GF-D8 (cell line): ENCODE measurements around the gene CYP46A1.

Source experiments
- DNase-seq: peaks from one replicate; lab custom pipeline; 2025; lab: John Stamatoyannopoulos, UW

Gene CYP46A1

GRCh38 chr14:99673305-99674063 lies 10.6 kb upstream of the CYP46A1 start:
- DNase-seq: no peak

GRCh38 chr14:99674064-99674650 lies 9.9 kb upstream of the CYP46A1 start:
- DNase-seq: no peak

GRCh38 chr14:99674776-99675381 lies 9.2 kb upstream of the CYP46A1 start:
- no peak for DNase-seq

- no peak for DNase-seq
Measured at GRCh38 chr14:99675382-99675835, 8.7 kb upstream of the CYP46A1 start.

DNA sequence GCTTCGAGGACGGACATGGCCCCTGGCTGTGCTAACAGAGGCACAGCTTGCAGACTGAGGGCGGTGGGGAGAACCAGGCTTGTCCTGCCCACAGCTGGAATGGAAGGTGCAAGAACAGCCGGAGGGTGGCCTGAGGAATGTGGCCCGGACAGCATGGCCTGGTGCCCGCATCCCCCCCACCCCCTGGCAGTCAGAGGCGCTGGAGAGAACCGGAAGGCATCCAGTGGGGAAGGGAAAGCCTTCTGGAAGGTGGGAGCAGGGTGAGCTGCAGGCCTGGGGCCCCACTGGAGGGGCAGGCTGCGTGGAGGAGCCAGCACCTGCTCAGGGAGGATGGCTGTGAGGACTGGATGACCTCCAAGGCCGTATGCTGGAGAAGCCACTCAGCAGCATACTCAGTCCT lies 8.1 kb upstream of the CYP46A1 start:
- DNase-seq: no peak

DNA sequence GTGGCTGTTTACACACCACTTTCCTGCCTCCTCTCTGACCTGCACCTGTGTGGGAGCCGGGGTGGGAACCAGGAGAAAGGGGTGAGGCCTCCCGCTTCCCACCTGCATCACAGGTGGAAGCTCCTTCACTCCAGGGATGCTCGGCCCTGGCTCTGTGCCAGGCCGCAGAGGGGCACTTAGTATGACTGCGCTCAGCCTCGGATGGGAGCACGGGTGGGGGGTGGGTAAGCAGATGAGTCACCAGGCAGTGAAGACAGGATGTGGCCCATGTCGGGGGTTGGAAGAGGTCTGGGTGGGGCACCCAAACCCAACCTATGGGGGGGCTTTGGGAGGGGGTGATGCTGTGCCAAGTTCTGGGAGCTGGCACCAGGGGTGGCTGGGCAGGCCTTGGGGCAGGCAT lies 7.4 kb upstream of the CYP46A1 start:
- no peak for DNase-seq

DNA sequence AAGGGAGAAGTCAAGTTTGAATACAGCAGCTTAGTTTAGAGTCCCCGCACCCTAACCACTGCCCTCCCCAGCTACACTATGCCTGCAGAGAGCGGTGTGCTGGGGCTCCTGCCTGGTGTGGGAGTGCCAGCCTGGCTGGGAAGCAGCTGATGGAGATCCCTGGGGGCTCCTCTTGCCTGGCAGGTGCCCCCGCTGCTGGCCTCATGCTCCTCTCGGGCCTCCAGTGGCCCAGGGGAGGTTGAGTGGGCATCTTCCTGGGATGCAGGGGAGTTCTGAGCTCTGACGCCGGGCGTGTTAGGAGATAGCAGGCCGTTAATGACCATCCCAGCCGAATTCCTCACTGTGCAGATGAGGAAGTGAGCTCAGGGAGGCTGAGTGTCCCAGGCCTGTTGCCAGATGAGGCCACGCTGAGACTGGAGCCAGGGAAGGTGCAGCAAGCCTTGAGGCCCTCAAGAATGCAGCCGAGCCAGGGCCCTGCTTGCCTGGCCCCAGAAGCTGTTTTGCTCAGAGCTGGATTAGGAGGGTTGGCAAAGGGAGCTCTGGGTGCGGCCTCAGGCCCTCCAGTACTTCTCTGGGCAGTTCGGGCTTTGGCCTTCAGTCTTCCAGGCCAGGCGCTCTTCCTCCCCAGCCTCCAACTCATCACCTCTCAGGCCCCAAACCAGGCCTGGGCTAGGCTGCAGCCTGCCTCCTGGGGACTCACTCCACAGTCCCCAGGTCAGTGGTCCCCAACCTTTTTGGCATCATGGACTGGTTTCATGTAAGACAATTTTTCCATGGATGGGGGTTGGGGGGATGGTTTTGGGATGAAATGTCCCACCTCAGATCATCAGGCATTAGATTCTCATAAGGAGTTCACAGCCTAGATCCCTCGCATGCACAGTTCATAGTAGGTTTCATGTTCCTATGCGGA lies 6.6 kb upstream of the CYP46A1 start:
- DNase-seq: no peak

DNA sequence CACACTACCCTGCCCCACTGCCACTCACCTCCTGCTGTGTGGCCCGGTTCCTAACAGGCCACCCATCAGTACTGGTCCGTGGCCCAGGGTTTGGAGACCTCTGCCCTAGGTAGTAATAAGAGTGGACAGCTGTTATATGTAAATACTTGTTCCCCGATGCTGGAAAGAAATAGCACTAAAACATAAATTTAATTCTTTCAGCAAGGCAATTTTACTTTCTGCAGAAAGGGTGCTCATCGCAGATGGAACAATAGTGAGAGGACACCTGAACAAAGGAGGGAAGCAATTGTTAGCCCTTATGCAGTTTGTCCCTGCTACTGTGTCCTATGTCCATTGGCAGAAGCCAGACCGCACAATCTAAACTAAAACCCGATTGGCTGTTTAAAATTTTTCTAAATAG lies 5.9 kb upstream of the CYP46A1 start:
- DNase-seq: no peak

- DNase-seq: no peak
Measured at GRCh38 chr14:99679111-99679510, 5.0 kb upstream of the CYP46A1 start.

DNA sequence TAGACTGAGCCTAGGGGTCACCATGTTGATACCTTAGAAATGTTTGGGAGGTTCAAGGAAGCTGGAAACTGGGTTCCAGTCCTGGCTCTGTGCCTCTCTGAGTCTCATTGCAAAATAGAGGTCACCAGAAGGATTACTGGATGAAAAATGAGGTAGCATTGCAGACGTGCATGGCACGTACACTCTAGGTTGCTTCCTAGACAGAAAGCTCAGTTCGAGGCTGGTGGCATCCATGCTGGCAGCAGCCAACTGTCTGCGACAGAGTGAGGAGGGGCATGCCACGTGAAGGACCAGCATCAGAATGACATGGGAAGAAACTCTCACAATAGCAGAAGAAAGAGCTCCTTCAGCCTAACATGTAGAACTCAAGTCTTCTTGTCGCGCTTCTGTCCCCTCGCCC lies 4.6 kb upstream of the CYP46A1 start:
- no peak for DNase-seq

DNA sequence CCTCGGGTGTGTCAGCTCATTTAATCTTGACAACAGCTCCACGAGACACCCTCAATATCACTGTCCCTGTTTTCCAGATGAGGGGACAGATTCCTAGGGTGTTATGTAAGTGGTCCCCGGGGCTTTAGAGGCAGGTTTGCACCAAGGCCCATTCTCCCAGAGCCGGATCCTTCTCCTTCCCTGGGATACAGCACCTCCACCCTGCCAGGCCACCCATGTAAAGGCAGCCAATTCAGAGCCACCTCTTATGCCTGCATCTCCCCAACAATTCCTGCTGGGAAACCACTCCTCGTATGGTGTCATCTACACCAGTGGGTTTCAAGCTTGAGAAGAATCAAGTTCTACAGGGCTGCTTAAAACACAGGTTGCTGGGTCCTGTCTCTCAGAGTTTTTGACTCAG lies 4.1 kb upstream of the CYP46A1 start:
- DNase-seq: no peak

- DNase-seq: no peak
Measured at GRCh38 chr14:99681101-99681831, 2.8 kb upstream of the CYP46A1 start.

DNA sequence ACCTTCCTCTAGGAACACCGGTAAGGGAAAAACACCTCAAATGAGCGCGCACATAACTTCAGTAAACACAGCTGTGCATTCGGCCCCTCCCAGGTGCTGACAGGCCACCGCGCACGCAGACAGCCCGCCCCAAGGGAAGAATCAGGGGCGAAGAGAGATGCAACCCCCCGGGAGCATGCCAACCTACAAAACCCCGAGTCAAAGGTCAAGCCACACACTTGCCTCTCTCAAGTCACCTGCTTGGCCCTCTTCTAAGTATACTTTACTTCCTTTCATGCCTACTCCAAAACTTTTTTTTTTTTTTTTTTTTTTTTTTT lies 2.3 kb upstream of the CYP46A1 start:
- DNase-seq: no peak

- no peak for DNase-seq
Measured at GRCh38 chr14:99682809-99683618, 1.1 kb upstream of the CYP46A1 start.

DNA sequence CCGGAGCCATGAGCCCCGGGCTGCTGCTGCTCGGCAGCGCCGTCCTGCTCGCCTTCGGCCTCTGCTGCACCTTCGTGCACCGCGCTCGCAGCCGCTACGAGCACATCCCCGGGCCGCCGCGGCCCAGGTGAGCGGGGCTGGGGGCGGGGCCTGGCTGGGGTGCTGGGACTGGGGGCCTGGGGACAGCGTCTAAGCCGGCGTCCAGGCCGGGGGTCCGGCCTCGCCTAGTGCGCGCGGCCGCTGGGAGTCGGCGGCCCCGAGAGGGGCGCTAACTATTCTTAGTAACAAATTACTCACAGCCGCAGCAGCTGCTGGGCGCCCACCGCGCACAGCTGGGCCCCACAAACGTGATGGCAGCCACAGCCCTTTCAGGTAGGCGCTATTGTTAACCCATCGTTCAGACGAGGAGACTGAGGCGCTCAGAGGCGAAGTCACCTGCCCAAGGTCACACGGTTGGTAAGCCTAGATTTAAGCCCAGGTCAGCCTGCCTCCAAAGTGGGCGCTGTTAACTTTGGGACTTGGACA lies 374 bp downstream of the CYP46A1 start:
- DNase-seq: no peak

GRCh38 chr14:99685151-99685591 lies 1.1 kb downstream of the CYP46A1 start:
- DNase-seq: no peak

- DNase-seq: no peak
Measured at GRCh38 chr14:99685596-99685995, 1.5 kb downstream of the CYP46A1 start.

- DNase-seq: no peak
Measured at GRCh38 chr14:99686557-99687283, 2.6 kb downstream of the CYP46A1 start.

DNA sequence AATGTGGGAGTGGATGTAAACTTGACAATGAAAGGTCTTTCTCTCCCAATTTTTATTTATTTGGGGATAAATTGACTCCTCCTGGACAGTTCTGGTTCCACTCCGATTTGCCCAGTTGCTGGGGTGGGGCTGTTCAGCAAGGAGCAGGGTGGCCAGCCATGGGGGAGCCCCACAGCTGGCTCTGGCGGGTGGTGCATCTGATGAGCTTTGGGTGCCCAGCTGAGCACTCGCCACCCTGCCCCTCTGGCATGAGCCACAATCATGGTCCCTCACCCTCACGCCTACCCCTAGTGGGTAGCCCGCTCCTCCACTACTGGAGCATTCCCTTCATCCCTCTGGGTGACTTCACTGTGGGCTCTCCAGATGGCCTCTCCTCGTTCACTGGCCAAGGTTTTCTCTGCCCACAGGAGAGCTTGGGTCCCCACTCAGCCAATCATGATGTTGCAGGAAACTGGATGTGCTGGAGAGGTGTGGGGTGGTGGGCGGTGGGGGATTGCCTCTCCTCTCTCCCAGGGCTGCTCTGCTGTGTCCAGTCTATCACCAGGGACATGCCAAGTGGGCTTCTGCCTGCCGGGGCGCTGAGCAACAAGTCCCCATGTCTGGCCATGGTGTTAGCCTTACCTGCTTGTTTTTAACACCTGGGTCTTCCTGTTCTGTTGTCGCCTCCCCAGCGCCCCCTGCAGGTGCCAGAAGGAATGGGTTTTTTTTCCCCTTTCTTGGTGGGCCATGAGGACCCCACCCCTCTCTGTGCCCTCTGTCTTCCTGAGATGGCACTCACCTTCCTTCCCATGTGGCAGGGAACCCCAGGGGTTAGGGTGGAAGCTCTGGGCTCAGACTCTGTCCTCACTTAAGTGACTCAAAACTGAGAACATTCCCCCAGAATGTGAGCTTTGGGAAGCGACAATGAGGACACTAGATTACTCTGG lies 3.4 kb downstream of the CYP46A1 start:
- DNase-seq: no peak
